Fibroblast of villous mesenchyme (primary cell): Measurements from ENCODE around the gene TMEM128. TPM values are rescaled to one million over a fixed set of nuclear protein-coding genes. Genes with fewer than 3 reads are reported as not detected.

Experiments
- DNase-seq: peaks from one replicate; pipeline ENCODE4 v3.0.0-alpha.2; 2010; ENCODE audit warnings: low read depth
- H3K4me3 ChIP-seq: 2 replicates; pipeline ENCODE4 v1.5.1; 2011; ENCODE audit warnings: low read depth, mild to moderate bottlenecking, low read length
- CTCF ChIP-seq: IDR thresholded peaks from 2 replicates; pipeline ENCODE4 v1.5.1; 2012; ENCODE audit warnings: low read depth, mild to moderate bottlenecking, low read length; ENCODE audit not compliant: insufficient read depth
- total RNA-seq: library from RNA; depleted of rRNA; stranded (reverse); fragments of >200 nt; gene quantifications from 2 replicates; pipeline ENCODE4 v1.2.3, GENCODE V29; 2012

Gene TMEM128
- 26.7 and 31.5 TPM in 2 replicates for total RNA-seq

GRCh38 chr4:4248029-4248884 is at the start of gene TMEM128:
TMEM128 (minus strand) TSS chr4:4248223; CDS start chr4:4248202, 21 bp downstream.
- TF ChIP-seq CTCF = no peak
- DNase-seq = peak; percentile 95

DNA sequence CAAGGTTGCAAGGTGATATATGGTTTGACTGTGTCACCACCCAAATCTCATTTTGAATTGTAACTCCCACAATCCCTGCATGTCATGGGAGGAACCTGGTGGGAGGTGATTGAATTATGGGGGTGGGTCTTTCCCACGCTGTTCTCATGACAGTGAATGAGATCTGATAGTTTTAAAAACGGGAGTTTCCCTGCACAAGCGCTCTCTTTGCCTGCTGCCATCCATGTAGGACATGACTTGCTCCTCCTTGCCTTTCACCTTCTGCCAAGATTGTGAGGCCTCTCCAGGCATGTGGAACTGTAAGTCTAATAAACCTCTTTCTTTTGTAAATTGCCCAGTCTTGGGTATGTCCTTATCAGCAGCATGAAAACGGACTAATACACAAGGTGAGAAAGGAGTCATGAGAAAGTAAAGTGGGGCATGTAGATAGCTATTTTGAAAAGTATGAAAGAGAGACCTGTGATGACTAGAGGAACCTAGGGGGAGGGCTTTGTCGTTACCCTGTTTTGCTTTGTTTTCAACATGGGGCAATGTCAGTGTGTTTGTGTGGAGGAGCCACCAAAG is 48.3 kb upstream of the TMEM128 start:
- no peak for TF ChIP-seq CTCF
- no peak overlapping the region for H3K4me3 ChIP-seq
- DNase-seq = no peak

More at GRCh38 chr4:4248029-4248884, at the start of gene TMEM128:
- H3K4me3 ChIP-seq = peak within 1 kb of the TSS; percentile 94

GRCh38 chr4:4293279-4293678 is 45.3 kb upstream of the TMEM128 start:
- no peak for DNase-seq
- TF ChIP-seq CTCF = no peak
- no peak overlapping the region for H3K4me3 ChIP-seq

DNA sequence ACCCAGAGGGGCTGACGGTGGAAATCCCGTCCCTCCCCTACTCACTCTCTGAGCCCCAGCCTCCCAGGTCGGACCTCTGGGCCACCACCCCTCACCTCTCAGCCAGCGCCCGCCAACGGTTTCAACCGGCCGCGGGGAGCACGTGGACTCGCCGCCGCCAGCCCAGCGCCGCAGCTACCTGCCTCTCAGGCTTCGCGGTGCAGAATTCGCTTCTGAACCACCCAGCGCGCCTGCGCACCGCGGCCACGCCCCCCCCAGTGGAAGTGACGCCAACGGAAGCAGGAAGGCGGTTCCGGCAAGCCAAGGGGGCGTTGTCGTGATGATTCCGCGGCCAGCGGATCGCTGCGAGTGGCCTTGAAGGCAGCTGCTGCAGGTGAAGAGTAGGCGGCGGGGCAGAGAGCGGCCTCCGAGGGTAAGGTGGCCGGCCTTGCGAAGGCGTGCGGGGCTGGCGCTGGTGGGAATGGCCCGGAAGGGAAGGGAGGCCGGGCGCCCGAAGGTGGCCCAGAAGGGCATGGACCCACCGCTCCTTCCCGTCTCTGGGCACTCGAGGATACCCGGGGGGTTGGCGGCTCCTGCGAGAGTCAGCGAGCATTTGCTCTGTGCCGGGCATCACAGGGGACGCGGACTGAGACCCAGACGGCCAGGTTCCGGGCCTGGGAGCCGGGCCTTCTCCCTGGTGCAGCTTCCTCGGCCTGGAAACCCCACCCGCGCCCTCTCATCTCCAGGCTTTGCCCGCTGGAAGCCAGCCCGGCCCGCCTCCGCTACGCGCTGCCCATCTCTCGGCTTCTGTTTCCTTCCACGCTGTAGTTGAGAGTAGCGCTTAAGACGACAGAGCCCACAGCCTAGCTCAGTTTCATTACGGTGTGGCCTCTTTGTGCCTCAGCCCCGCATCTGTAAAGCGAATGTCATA is 42.2 kb upstream of the TMEM128 start, which contains the start of the genes LYAR and ZBTB49:
Gene LYAR, minus strand, starts transcription at position 214 of the 910 bp plus-strand sequence. CDS start 6,412 bp downstream, outside the sequence.
Gene ZBTB49, plus strand, starts transcription at position 311 of the 910 bp plus-strand sequence. CDS start 9,695 bp downstream, outside the sequence.
- no peak for TF ChIP-seq CTCF

DNA sequence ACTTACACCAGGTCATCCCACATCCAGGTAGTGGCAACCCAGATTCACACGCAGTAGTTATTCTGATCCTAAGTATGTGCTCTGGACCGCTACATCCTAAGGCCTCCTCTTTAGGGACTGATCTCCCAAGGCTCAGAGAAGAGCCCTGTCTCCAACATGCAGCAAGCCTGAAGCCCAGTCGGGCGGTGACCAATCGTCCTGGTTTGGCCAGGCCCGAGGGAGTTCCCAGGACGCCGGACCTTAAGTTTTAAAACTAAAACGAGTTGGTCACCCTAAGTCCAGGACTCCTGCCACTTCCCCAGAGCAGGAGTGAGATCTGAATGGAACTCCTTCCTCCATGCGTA is 41.5 kb upstream of the TMEM128 start:
- no peak for DNase-seq
- H3K4me3 ChIP-seq = peak overlapping the region; percentile 86
- no peak for TF ChIP-seq CTCF

More for the DNA sequence above, 42.2 kb upstream of the TMEM128 start, which contains the start of the genes LYAR and ZBTB49:
- peak; percentile 91 for DNase-seq
- H3K4me3 ChIP-seq = peak within 1 kb of the TSS; percentile 86

DNA sequence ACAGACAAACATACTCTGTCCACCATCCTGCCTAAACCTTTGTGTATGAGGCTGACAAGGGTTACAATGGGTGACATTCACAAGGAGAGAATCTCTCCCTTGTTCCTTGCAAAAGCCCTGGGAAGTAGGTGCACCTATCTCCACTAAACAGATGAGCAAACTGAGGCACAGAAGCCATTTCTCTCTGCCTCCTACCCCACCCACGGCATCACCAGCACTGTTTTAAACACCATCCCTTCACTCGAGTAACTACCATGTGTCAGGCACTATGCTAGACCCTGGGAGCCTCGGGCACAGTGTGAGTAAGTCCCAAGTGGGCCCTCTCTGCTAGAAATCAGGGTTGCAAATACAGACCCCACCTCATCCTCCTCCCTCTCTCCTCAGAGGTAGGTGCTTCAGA is 41.0 kb upstream of the TMEM128 start:
- H3K4me3 ChIP-seq = peak overlapping the region; percentile 86
- TF ChIP-seq CTCF = no peak
- no peak for DNase-seq
